Esophagus (tissue), 2 donors: ENCODE results near the gene PDE2A. TPM values are rescaled to one million over a fixed set of nuclear protein-coding genes. Genes with fewer than 3 reads are reported as not detected.

Experiments
- H3K27ac ChIP-seq, 2 donors: one replicate each; pipeline ENCODE4 v1.5.1; 2013; ENCODE audit warnings: low read depth in 2 of 2, mild to moderate bottlenecking in 2 of 2, inconsistent platforms in 1 of 2, low read length in 1 of 2, moderate library complexity in 1 of 2
- H3K27me3 ChIP-seq, 2 donors: one replicate each; pipeline ENCODE4 v1.6.1; 2013; ENCODE audit warnings: low read length in 2 of 2, control low read depth in 1 of 2, mild to moderate bottlenecking in 1 of 2; ENCODE audit not compliant: insufficient read depth in 2 of 2, control insufficient read depth in 1 of 2
- H3K36me3 ChIP-seq, 2 donors: one replicate each; pipeline ENCODE4 v1.6.1; 2013; ENCODE audit warnings: low read length in 1 of 2; ENCODE audit not compliant: control insufficient read depth in 2 of 2, insufficient read depth in 2 of 2
- H3K4me1 ChIP-seq, 2 donors: one replicate each; pipeline ENCODE4 v1.6.1; 2013; ENCODE audit warnings: low read length in 1 of 2; ENCODE audit not compliant: control insufficient read depth in 2 of 2, insufficient read depth in 2 of 2
- H3K4me3 ChIP-seq, 2 donors: one replicate each; pipeline ENCODE4 v1.5.1; 2013; ENCODE audit warnings: low read length in 2 of 2, mild to moderate bottlenecking in 2 of 2, low read depth in 1 of 2, moderate library complexity in 1 of 2
- H3K9me3 ChIP-seq, 2 donors: one replicate each; pipeline ENCODE4 v1.6.1; 2013; ENCODE audit warnings: mild to moderate bottlenecking in 2 of 2, low read depth in 1 of 2, low read length in 1 of 2, moderate library complexity in 1 of 2; ENCODE audit not compliant: control insufficient read depth in 2 of 2, insufficient read depth in 1 of 2
- WGBS, 2 donors: extraction: QIAGEN DNeasy Blood & Tissue Kit; methylation state at CpG; one replicate each; pipeline ENCODE4 v1.1.7; 2013; 5-methylcytosine and 5-hydroxymethylcytosine counted together
- polyA plus RNA-seq, 2 donors: library from polyadenylated mRNA; stranded (reverse); fragments of 200-250 nt; gene quantifications; one replicate each; pipeline ENCODE4 v1.2.3, GENCODE V29; 2013
- donor health status: healthy with polysubstance abuse.
- donor health status: Bipolar disorder and iron deficiency.

Gene PDE2A
- polyA plus RNA-seq, 2 donors = 6.9 to 7.6 TPM

- Histone ChIP-seq H3K9me3 (no peaks in the 10 kb centered on the region), H3K4me3 (peak overlapping the region; percentile 30 to 49), H3K36me3 (no peaks in the 10 kb centered on the region), H3K4me1 (peaks cover 0 to 6% of the 10 kb centered on the region in 2 donors), H3K27ac (no peak overlapping the region), H3K27me3 (no peaks in the 10 kb centered on the region)
- WGBS, 2 donors = 1 to 2% methylated on average over 58 to 59 of the region's 59 CpGs
These were observed 31.2 kb downstream of the PDE2A start for GRCh38 chr11:72642884-72643522.

- H3K4me1 ChIP-seq = peaks cover 0 to 6% of the 10 kb centered on the region in 2 donors
- H3K4me3 ChIP-seq = peak overlapping the region; percentile 49 to 61
- H3K36me3 ChIP-seq = no peaks in the 10 kb centered on the region
- H3K9me3 ChIP-seq = no peaks in the 10 kb centered on the region
- 1 to 2% methylated on average over 41 to 85 of the region's 85 CpGs for WGBS, 2 donors
- H3K27me3 ChIP-seq = no peaks in the 10 kb centered on the region
- H3K27ac ChIP-seq = peak overlapping the region in 1 of 2 donors; percentile 40
These were observed 32.0 kb downstream of the PDE2A start for GRCh38 chr11:72642043-72642883.

GRCh38 chr11:72641522-72642042 is 32.6 kb downstream of the PDE2A start:
- H3K4me1 ChIP-seq = peaks cover 0 to 6% of the 10 kb centered on the region in 2 donors
- 35 to 45% methylated on average over 12 of the region's 12 CpGs for WGBS, 2 donors
- H3K27me3 ChIP-seq = no peaks in the 10 kb centered on the region
- H3K36me3 ChIP-seq = no peaks in the 10 kb centered on the region
- H3K27ac ChIP-seq = peak overlapping the region in 1 of 2 donors; percentile 40
- peak overlapping the region; percentile 49 for H3K4me3 ChIP-seq
- no peaks in the 10 kb centered on the region for H3K9me3 ChIP-seq

- Histone ChIP-seq H3K4me3 (peak overlapping the region in 1 of 2 donors; percentile 33), H3K27ac (peak overlapping the region in 1 of 2 donors; percentile 15), H3K4me1 (peaks cover 0 to 6% of the 10 kb centered on the region in 2 donors), H3K9me3 (no peaks in the 10 kb centered on the region), H3K36me3 (no peaks in the 10 kb centered on the region), H3K27me3 (no peaks in the 10 kb centered on the region)
- 70 to 75% methylated on average over 23 of the region's 23 CpGs for WGBS, 2 donors
These were observed 34.5 kb downstream of the PDE2A start for GRCh38 chr11:72639502-72640375.

- no peak overlapping the region for H3K4me3 ChIP-seq
- H3K9me3 ChIP-seq = no peaks in the 10 kb centered on the region
- no peaks in the 10 kb centered on the region for H3K27me3 ChIP-seq
- no peaks in the 10 kb centered on the region for H3K36me3 ChIP-seq
- H3K4me1 ChIP-seq = peaks cover 0 to 8% of the 10 kb centered on the region in 2 donors
- 54 to 58% methylated on average over 8 of the region's 8 CpGs for WGBS, 2 donors
- H3K27ac ChIP-seq = peak overlapping the region in 1 of 2 donors; percentile 11
These were observed 36.3 kb downstream of the PDE2A start for GRCh38 chr11:72637926-72638325.

DNA sequence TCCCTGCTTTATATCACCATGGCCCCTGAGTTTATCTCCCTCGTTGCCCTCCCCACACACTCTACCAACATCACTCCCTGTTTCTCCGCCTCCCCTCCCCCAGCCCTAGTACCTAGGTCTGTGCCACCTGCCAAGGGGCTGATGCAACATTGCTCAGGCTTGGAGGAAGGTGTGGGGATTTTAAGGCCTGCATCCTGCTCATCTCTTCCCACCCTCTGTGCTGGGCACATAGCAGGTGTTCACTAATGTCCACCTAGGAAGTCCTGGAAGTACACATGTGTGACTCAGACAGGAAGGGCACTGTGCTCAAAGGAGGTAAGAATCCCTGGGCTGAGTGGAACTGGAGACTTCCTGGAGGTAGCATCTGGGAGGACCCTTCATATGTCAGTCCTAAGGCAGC is 37.0 kb downstream of the PDE2A start:
- no peaks in the 10 kb centered on the region for H3K27me3 ChIP-seq
- H3K4me1 ChIP-seq = peaks cover 0 to 2% of the 10 kb centered on the region in 2 donors
- H3K27ac ChIP-seq = no peak overlapping the region
- no peaks in the 10 kb centered on the region for H3K9me3 ChIP-seq
- no peaks in the 10 kb centered on the region for H3K36me3 ChIP-seq
- H3K4me3 ChIP-seq = no peak overlapping the region
- WGBS, 2 donors = 76 to 85% methylated on average over 2 of the region's 2 CpGs

DNA sequence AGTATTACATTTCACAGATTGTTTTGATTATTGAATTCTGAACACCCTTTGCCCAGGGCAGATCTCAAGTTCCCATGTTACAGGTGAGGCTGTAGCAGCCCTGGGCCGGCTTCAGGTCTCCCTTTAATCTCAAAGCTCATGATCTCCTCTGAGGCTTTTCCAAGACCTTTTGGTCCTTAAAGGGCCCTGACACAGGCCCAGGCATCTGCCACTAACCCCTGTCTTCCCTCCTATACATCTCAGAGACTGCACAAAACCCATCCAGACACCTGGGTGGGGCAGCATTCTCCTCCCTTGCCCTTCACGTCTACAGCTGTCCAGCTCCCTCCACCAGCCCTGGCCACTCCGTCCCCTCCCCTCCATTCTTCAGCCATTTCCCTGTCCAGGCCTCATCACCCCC is 37.8 kb downstream of the PDE2A start:
- WGBS, 2 donors = 63 to 68% methylated on average over 3 of the region's 3 CpGs
- Histone ChIP-seq H3K9me3 (no peaks in the 10 kb centered on the region), H3K36me3 (no peaks in the 10 kb centered on the region), H3K4me1 (peaks cover 0 to 2% of the 10 kb centered on the region in 2 donors), H3K27ac (no peak overlapping the region), H3K27me3 (no peaks in the 10 kb centered on the region), H3K4me3 (no peak overlapping the region)

- Histone ChIP-seq H3K4me1 (peaks cover 0 to 2% of the 10 kb centered on the region in 2 donors), H3K27ac (peak overlapping the region in 1 of 2 donors; percentile 1), H3K36me3 (no peaks in the 10 kb centered on the region), H3K4me3 (no peak overlapping the region), H3K9me3 (no peaks in the 10 kb centered on the region), H3K27me3 (no peaks in the 10 kb centered on the region)
- 63 to 69% methylated on average over 6 of the region's 6 CpGs for WGBS, 2 donors
These were observed 38.3 kb downstream of the PDE2A start for GRCh38 chr11:72635933-72636332.

GRCh38 chr11:72635309-72635915 is 38.8 kb downstream of the PDE2A start:
- H3K4me3 ChIP-seq = no peak overlapping the region
- H3K9me3 ChIP-seq = no peaks in the 10 kb centered on the region
- no peaks in the 10 kb centered on the region for H3K36me3 ChIP-seq
- H3K27ac ChIP-seq = no peak overlapping the region
- no peaks in the 10 kb centered on the region for H3K27me3 ChIP-seq
- peaks cover 0 to 2% of the 10 kb centered on the region in 2 donors for H3K4me1 ChIP-seq
- 78 to 80% methylated on average over 9 of the region's 9 CpGs for WGBS, 2 donors
